ENCODE results near the gene RASGRF2.

Gene RASGRF2

GRCh38 chr5:81068635-81069034, 108.5 kb downstream of the RASGRF2 start:
- H3K4me3 ChIP-seq (ENCODE audit: low read length), result no peak overlapping the region
- no peak for TF ChIP-seq CTCF (conservative IDR thresholded peaks at IDR 0.05; ENCODE audit: low read depth, low read length)
- DNase-seq (ENCODE audit: low read depth), result no peak

GRCh38 chr5:81069990-81070389, 109.8 kb downstream of the RASGRF2 start:
- DNase-seq (ENCODE audit: low read depth), result no peak
- TF ChIP-seq CTCF (conservative IDR thresholded peaks at IDR 0.05; ENCODE audit: low read depth, low read length), result no peak
- no peak overlapping the region for H3K4me3 ChIP-seq (ENCODE audit: low read length)

GRCh38 chr5:81070571-81071255, 110.5 kb downstream of the RASGRF2 start:
- TF ChIP-seq CTCF (conservative IDR thresholded peaks at IDR 0.05; ENCODE audit: low read depth, low read length), result no peak
- DNase-seq (ENCODE audit: low read depth), result peak; percentile 68
- no peak overlapping the region for H3K4me3 ChIP-seq (ENCODE audit: low read length)

GRCh38 chr5:81075041-81075440, 114.9 kb downstream of the RASGRF2 start:
- no peak for TF ChIP-seq CTCF (conservative IDR thresholded peaks at IDR 0.05; ENCODE audit: low read depth, low read length)
- DNase-seq (ENCODE audit: low read depth), result no peak

GRCh38 chr5:81077105-81077504, 116.9 kb downstream of the RASGRF2 start:
- no peak overlapping the region for H3K4me3 ChIP-seq (ENCODE audit: low read length)
- no peak for TF ChIP-seq CTCF (conservative IDR thresholded peaks at IDR 0.05; ENCODE audit: low read depth, low read length)
- no peak for DNase-seq (ENCODE audit: low read depth)

More at GRCh38 chr5:81075041-81075440, 114.9 kb downstream of the RASGRF2 start:
- H3K4me3 ChIP-seq (ENCODE audit: low read length), result no peak overlapping the region

- no peak overlapping the region for H3K4me3 ChIP-seq (ENCODE audit: low read length)
- no peak for DNase-seq (ENCODE audit: low read depth)
- no peak for TF ChIP-seq CTCF (conservative IDR thresholded peaks at IDR 0.05; ENCODE audit: low read depth, low read length)
Measured at GRCh38 chr5:81078930-81079329, 118.8 kb downstream of the RASGRF2 start.

- no peak overlapping the region for H3K4me3 ChIP-seq (ENCODE audit: low read length)
- DNase-seq (ENCODE audit: low read depth), result no peak
- no peak for TF ChIP-seq CTCF (conservative IDR thresholded peaks at IDR 0.05; ENCODE audit: low read depth, low read length)
Measured at GRCh38 chr5:81080809-81081460, 120.8 kb downstream of the RASGRF2 start.
